Dermis microvascular lymphatic vessel endothelial cell (primary cell): ENCODE data around the gene FMNL1. TPM values are rescaled to one million over a fixed set of nuclear protein-coding genes. Genes with fewer than 3 reads are reported as not detected.
"Not testable (repeated sequence)": the region's sequence is repeated elsewhere in the genome, so short reads cannot be mapped to it uniquely, and the experiment has no call there.

Experiments
- DNase-seq, 2 donors: peaks; one replicate each; pipeline versions ENCODE4 v3.0.0 to v3.0.0-alpha.2; 2010; ENCODE audit warnings: low read depth in 2 of 2
- total RNA-seq: library from RNA; depleted of rRNA; stranded (reverse); fragments of >200 nt; gene quantifications from 2 replicates; pipeline ENCODE4 v1.2.1, GENCODE V29; 2014

The FMNL1 gene
- total RNA-seq, 1 donor from 2014 or later, result 2.6 TPM

- peak in 1 of 2 donors; percentile 21 for DNase-seq
These were observed 13.1 kb downstream of the FMNL1 start for GRCh38 chr17:45234641-45235415.

GRCh38 chr17:45235416-45236281, 14.0 kb downstream of the FMNL1 start:
- peak in 1 of 2 donors; percentile 72 for DNase-seq

GRCh38 chr17:45236282-45236606, 14.6 kb downstream of the FMNL1 start:
- no peak for DNase-seq

- DNase-seq, result no peak
These were observed 16.0 kb downstream of the FMNL1 start for GRCh38 chr17:45237686-45238085.

- no peak for DNase-seq
These were observed 16.6 kb downstream of the FMNL1 start for GRCh38 chr17:45238155-45238774.

GRCh38 chr17:45240905-45241327, 19.2 kb downstream of the FMNL1 start:
- DNase-seq, result no peak

GRCh38 chr17:45241328-45242028, 19.8 kb downstream of the FMNL1 start:
- DNase-seq, result no peak

GRCh38 chr17:45242029-45242414, 20.3 kb downstream of the FMNL1 start:
- no peak for DNase-seq

- no peak for DNase-seq
These were observed 22.1 kb downstream of the FMNL1 start for GRCh38 chr17:45243750-45244149.

- DNase-seq, result no peak
These were observed 23.3 kb downstream of the FMNL1 start for GRCh38 chr17:45244725-45245656.

GRCh38 chr17:45246338-45246737, 24.7 kb downstream of the FMNL1 start:
- DNase-seq, result no peak

GRCh38 chr17:45246861-45247428, 25.3 kb downstream of the FMNL1 start:
- DNase-seq, result peak in 1 of 2 donors; percentile 24

GRCh38 chr17:45247429-45248131, 25.9 kb downstream of the FMNL1 start:
- DNase-seq, result peak in 1 of 2 donors; percentile 63

GRCh38 chr17:45248132-45248957, 26.7 kb downstream of the FMNL1 start:
- no peak for DNase-seq

- DNase-seq, result peak; percentile 27 to 43
These were observed 30.2 kb downstream of the FMNL1 start for GRCh38 chr17:45251931-45252330.

- DNase-seq, result not testable (repeated sequence)
These were observed 31.6 kb downstream of the FMNL1 start for GRCh38 chr17:45253237-45253636.

- no peak for DNase-seq
These were observed 32.2 kb downstream of the FMNL1 start for GRCh38 chr17:45253879-45254278.

GRCh38 chr17:45255358-45255757, 33.7 kb downstream of the FMNL1 start:
- DNase-seq, result no peak
